GM19455 (cell line): Measurements from ENCODE around the gene PATJ.
"Not testable (repeated sequence)": the region's sequence is repeated elsewhere in the genome, so short reads cannot be mapped to it uniquely, and the experiment has no call there.

Experiments
- ATAC-seq: cut with Tn5 transposase; IDR thresholded peaks from one replicate; pipeline ENCODE4 v1.9.1; 2021; ENCODE audit not compliant: unreplicated experiment

Gene PATJ

GRCh38 chr1:61941794-61942193 is 199.5 kb downstream of the PATJ start:
- no peak for ATAC-seq

GRCh38 chr1:61942856-61943255 is 200.6 kb downstream of the PATJ start:
- no peak for ATAC-seq

- not testable (repeated sequence) for ATAC-seq
Observed at GRCh38 chr1:61948685-61949084, 206.4 kb downstream of the PATJ start.

GRCh38 chr1:61950418-61950817 is 208.1 kb downstream of the PATJ start:
- no peak for ATAC-seq

GRCh38 chr1:61951731-61952580 is 209.7 kb downstream of the PATJ start:
- ATAC-seq: no peak

GRCh38 chr1:61952675-61953074 is 210.4 kb downstream of the PATJ start:
- ATAC-seq: no peak

- no peak for ATAC-seq
Observed at GRCh38 chr1:61953076-61953789, 211.0 kb downstream of the PATJ start.

- no peak for ATAC-seq
Observed at GRCh38 chr1:61953790-61954150, 211.5 kb downstream of the PATJ start.

GRCh38 chr1:61955261-61955660 is 213.0 kb downstream of the PATJ start:
- ATAC-seq: no peak

- ATAC-seq: no peak
Observed at GRCh38 chr1:61956016-61956645, 213.9 kb downstream of the PATJ start.

- no peak for ATAC-seq
Observed at GRCh38 chr1:61956784-61957183, 214.5 kb downstream of the PATJ start.

- ATAC-seq: no peak
Observed at GRCh38 chr1:61961009-61961408, 218.7 kb downstream of the PATJ start.

GRCh38 chr1:61962631-61963030 is 220.4 kb downstream of the PATJ start:
- no peak for ATAC-seq

GRCh38 chr1:61966450-61967225 is 224.4 kb downstream of the PATJ start:
- not testable (repeated sequence) for ATAC-seq

GRCh38 chr1:61967750-61968149 is 225.5 kb downstream of the PATJ start:
- ATAC-seq: no peak

- ATAC-seq: no peak
Observed at GRCh38 chr1:61968869-61969268, 226.6 kb downstream of the PATJ start.

- ATAC-seq: no peak
Observed at GRCh38 chr1:61973100-61973837, 231.0 kb downstream of the PATJ start.

GRCh38 chr1:61975638-61976037 is 233.4 kb downstream of the PATJ start:
- ATAC-seq: no peak

GRCh38 chr1:61976566-61976965 is 234.3 kb downstream of the PATJ start:
- no peak for ATAC-seq

GRCh38 chr1:61978796-61979195 is 236.5 kb downstream of the PATJ start:
- no peak for ATAC-seq
